Endothelial cell of umbilical vein (primary cell): Measurements from ENCODE around the gene USP7. TPM values are rescaled to one million over a fixed set of nuclear protein-coding genes. Genes with fewer than 3 reads are reported as not detected.

Experiments
- BruUV-seq: library from RNA; stranded (reverse); fragments of 400-500 nt; replicated peaks from 2 replicates; lab custom pipeline; 2021; lab: Mats Ljungman, UMichigan
- CTCF ChIA-PET: fragments of 300-600, 350-600 bp; sonication (Branson Sonifier 250); formaldehyde crosslinking; loops from one replicate; lab custom pipeline; 2021; ENCODE audit warnings: antibody characterized with exemption, inconsistent platforms; lab: Charles Lee
- POLR2A ChIA-PET: fragments of 300-600, 350-600 bp; sonication (Branson Sonifier 250); formaldehyde crosslinking; loops from one replicate; lab custom pipeline; 2021; ENCODE audit warnings: antibody characterized with exemption, inconsistent platforms; lab: Charles Lee
- DNase-seq: peaks from one replicate; pipeline ENCODE4 v3.0.0-alpha.2; 2011; ENCODE audit warnings: low read depth, low spot score
- FAIRE-seq: peaks from 2 replicates; lab custom pipeline; 2011; peaks lifted over from hg19 to GRCh38; lab: Jason Lieb, UNC
- H2AFZ ChIP-seq: 2 replicates; pipeline ENCODE4 v1.6.0; 2012; ENCODE audit warnings: low read depth, low read length, control low read depth, inconsistent platforms
- H3K27ac ChIP-seq: 2 replicates; pipeline ENCODE4 v1.5.1; 2011; ENCODE audit warnings: low read depth, mild to moderate bottlenecking, control low read depth, low read length, moderate library complexity; ENCODE audit not compliant: insufficient read depth
- H3K27me3 ChIP-seq, 2 experiments: 2 replicates each; pipeline versions ENCODE4 v1.6.0 to v1.6.1; 2011; ENCODE audit warnings: low read length in 2 of 2, mixed read lengths in 1 of 2; ENCODE audit not compliant: control insufficient read depth in 2 of 2, insufficient read depth in 2 of 2
- H3K36me3 ChIP-seq, 2 experiments: 2 replicates in 1 of 2; 3 replicates in 1 of 2; pipeline ENCODE4 v1.5.1; 2011; ENCODE audit warnings: low read length in 2 of 2, mild to moderate bottlenecking in 1 of 2, moderate library complexity in 1 of 2; ENCODE audit not compliant: control insufficient read depth in 2 of 2, insufficient read depth in 2 of 2; ENCODE audit errors: extremely low read depth in 1 of 2
- H3K4me1 ChIP-seq: 3 replicates; pipeline ENCODE4 v1.5.1; 2011; ENCODE audit warnings: mild to moderate bottlenecking, low read length; ENCODE audit not compliant: control insufficient read depth, insufficient read depth; ENCODE audit errors: extremely low read depth
- H3K4me2 ChIP-seq: 2 replicates; pipeline ENCODE4 v1.6.1; 2011; ENCODE audit warnings: low read length, control low read depth, mixed read lengths; ENCODE audit not compliant: insufficient read depth
- H3K4me3 ChIP-seq, 3 experiments: fragments of 200-600 bp in 1 of 3; sonication (generic), shearing (Covaris generic) in 1 of 3; replicated peaks in 1 of 3; 2 replicates each; pipeline ENCODE4 v1.5.1; 2011 to 2016; ENCODE audit warnings: control low read depth in 3 of 3, low read length in 3 of 3, mild to moderate bottlenecking in 2 of 3, inconsistent platforms in 1 of 3, low read depth in 1 of 3, moderate library complexity in 1 of 3; ENCODE audit not compliant: insufficient read depth in 1 of 3
- H3K79me2 ChIP-seq: 2 replicates; pipeline ENCODE4 v1.6.0; 2012; ENCODE audit warnings: low read length, inconsistent platforms; ENCODE audit not compliant: control insufficient read depth, insufficient read depth
- H3K9ac ChIP-seq: replicated peaks from 2 replicates; pipeline ENCODE3; 2011; ENCODE audit warnings: low read length, control low read depth; ENCODE audit not compliant: insufficient read depth; ENCODE audit errors: extremely low read depth
- H3K9me1 ChIP-seq: replicated peaks from 3 replicates; pipeline ENCODE4 v1.6.0; 2011; ENCODE audit warnings: mild to moderate bottlenecking, low read length; ENCODE audit not compliant: control insufficient read depth, insufficient read depth; ENCODE audit errors: extremely low read depth
- H3K9me3 ChIP-seq: replicated peaks from 2 replicates; pipeline ENCODE4 v1.5.1; 2012; ENCODE audit warnings: low read length, inconsistent platforms; ENCODE audit not compliant: control insufficient read depth, insufficient read depth
- H4K20me1 ChIP-seq: replicated peaks from 2 replicates; pipeline ENCODE3; 2011; ENCODE audit warnings: mild to moderate bottlenecking, low read length; ENCODE audit not compliant: control insufficient read depth, insufficient read depth; ENCODE audit errors: extremely low read depth
- EZH2 ChIP-seq: IDR thresholded peaks from 2 replicates; pipeline ENCODE4 v1.6.1; 2012; ENCODE audit warnings: borderline replicate concordance, low read depth, mild to moderate bottlenecking, moderate library complexity, low read length, inconsistent platforms; ENCODE audit not compliant: severe bottlenecking
- FOS ChIP-seq: IDR thresholded peaks from 2 replicates; pipeline ENCODE4 v1.6.1; 2011; ENCODE audit warnings: mild to moderate bottlenecking, low read length, moderate library complexity, borderline replicate concordance; ENCODE audit not compliant: insufficient read depth
- GATA2 ChIP-seq: IDR thresholded peaks from 2 replicates; pipeline ENCODE4 v1.7.0; 2011; ENCODE audit warnings: low read depth, mild to moderate bottlenecking, moderate library complexity, mixed read lengths, low read length; ENCODE audit not compliant: insufficient read length, insufficient read depth
- JUN ChIP-seq: IDR thresholded peaks from 2 replicates; pipeline ENCODE4 v1.6.1; 2011; ENCODE audit warnings: borderline replicate concordance, low read depth; ENCODE audit not compliant: insufficient read length, insufficient read depth
- MYC ChIP-seq: IDR thresholded peaks from one replicate; pipeline ENCODE4 v1.6.1; 2011; ENCODE audit warnings: mild to moderate bottlenecking, low read depth, low read length
- POLR2A ChIP-seq: IDR thresholded peaks from 2 replicates; pipeline ENCODE4 v1.6.1; 2012; ENCODE audit warnings: low read depth, mild to moderate bottlenecking, control low read depth, low read length
- POLR2AphosphoS5 ChIP-seq: IDR thresholded peaks from 2 replicates; pipeline ENCODE4 v1.6.1; 2012; ENCODE audit warnings: low read depth, mild to moderate bottlenecking, control low read depth, low read length, moderate library complexity; ENCODE audit not compliant: insufficient read depth
- dilution Hi-C: fragments of 300-500 bp; cut with MboI; formaldehyde crosslinking; loops from one replicate; pipeline ENCODE4 v1.15.0; 2019; ENCODE audit warnings: low sequenced_read_pairs; ENCODE audit not compliant: extremely low pct_ligation_motif_present
- intact Hi-C: fragments of 100-400 bp; cut with micrococcal nuclease; formaldehyde crosslinking; loops from one replicate; pipeline ENCODE4 v1.10.0; 2022
- polyA plus RNA-seq, 4 experiments: library from polyadenylated mRNA; depleted of rRNA in 3 of 4; stranded (reverse) in 3 of 4; unstranded in 1 of 4; fragments of >200 nt; gene quantifications; 2 replicates each; pipeline versions ENCODE4 v1.2.1 to v1.2.3, GENCODE V29; 2011 to 2012; ENCODE audit warnings: missing spikeins in 1 of 4
- total RNA-seq: library from RNA; stranded (reverse); gene quantifications from 2 replicates; pipeline ENCODE4 v1.2.3, GENCODE V29; 2021
- TF ChIP-seq, protein P1 (sequence below), 2 donors: IDR thresholded peaks; 1 replicate in 1 of 2; 2 replicates in 1 of 2; pipeline ENCODE4 v1.5.1; 2011; ENCODE audit warnings: low read length in 2 of 2, mild to moderate bottlenecking in 2 of 2, moderate library complexity in 2 of 2, control low read depth in 1 of 2, inconsistent platforms in 1 of 2, low read depth in 1 of 2; ENCODE audit not compliant: insufficient read depth in 1 of 2; ENCODE audit errors: extremely low read depth in 1 of 2
- TF ChIP-seq, protein P2 (sequence below): IDR thresholded peaks from 2 replicates; pipeline ENCODE4 v1.6.1; 2011; ENCODE audit not compliant: insufficient read depth, insufficient read length

Gene USP7
- total and polyA plus RNA-seq, 2 donors (not counting 3 experiments of a cell fraction or from before 2014, with no cell fraction given): 17.7 to 130 TPM

DNA sequence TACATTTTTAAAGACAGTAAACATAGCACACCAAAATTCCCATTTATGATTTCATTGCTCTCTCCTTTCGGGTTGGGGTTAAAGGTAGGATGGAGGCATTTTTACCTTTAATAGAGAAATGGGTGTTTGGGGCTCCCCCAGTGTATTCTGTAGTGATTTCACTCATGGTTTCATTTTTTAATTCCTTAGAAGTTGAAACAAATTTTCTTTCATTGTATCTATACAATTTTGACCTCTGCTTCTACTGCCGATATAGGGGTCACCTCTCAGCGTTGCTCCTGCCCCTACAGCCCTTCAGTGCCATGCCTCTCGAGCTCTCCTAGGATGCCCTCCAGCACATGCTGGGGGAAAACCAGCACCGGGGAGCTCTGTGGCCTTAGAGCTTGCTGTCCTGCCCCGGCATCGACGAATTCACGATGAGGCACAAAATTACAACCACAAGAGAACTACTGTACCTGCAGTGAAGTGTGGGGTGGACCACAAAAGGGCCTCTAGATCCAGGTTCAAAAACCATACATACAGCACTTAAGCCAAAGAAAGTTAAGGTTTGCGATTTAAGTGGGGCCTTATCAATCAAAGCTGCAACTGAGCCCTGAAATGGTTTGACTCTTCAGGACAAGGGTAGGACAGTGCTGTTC is 42.2 kb downstream of the USP7 start:
- H3K79me2 ChIP-seq: peaks cover 38% of the 10 kb centered on the region
- no peak overlapping the region for H2AFZ ChIP-seq
- no peak overlapping the region for H3K4me2 ChIP-seq
- H3K9ac ChIP-seq: no peak overlapping the region
- TF ChIP-seq FOS: no peak
- no peak for TF ChIP-seq POLR2AphosphoS5
- TF ChIP-seq, protein P1, sequence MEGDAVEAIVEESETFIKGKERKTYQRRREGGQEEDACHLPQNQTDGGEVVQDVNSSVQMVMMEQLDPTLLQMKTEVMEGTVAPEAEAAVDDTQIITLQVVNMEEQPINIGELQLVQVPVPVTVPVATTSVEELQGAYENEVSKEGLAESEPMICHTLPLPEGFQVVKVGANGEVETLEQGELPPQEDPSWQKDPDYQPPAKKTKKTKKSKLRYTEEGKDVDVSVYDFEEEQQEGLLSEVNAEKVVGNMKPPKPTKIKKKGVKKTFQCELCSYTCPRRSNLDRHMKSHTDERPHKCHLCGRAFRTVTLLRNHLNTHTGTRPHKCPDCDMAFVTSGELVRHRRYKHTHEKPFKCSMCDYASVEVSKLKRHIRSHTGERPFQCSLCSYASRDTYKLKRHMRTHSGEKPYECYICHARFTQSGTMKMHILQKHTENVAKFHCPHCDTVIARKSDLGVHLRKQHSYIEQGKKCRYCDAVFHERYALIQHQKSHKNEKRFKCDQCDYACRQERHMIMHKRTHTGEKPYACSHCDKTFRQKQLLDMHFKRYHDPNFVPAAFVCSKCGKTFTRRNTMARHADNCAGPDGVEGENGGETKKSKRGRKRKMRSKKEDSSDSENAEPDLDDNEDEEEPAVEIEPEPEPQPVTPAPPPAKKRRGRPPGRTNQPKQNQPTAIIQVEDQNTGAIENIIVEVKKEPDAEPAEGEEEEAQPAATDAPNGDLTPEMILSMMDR (IDR thresholded peaks at IDR 0.05; ENCODE audit: extremely low read depth in 1 of 2, insufficient read depth in 1 of 2, low read depth in 1 of 2, low read length in 2 of 2): no peak
- TF ChIP-seq JUN: no peak
- TF ChIP-seq POLR2A: no peak
- TF ChIP-seq, protein P2, sequence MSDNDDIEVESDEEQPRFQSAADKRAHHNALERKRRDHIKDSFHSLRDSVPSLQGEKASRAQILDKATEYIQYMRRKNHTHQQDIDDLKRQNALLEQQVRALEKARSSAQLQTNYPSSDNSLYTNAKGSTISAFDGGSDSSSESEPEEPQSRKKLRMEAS: no peak
- TF ChIP-seq GATA2: no peak
- TF ChIP-seq MYC: no peak
- no peak for TF ChIP-seq EZH2
- H3K9me1 ChIP-seq: no peaks in the 10 kb centered on the region
- dilution Hi-C loops: no loop called here
- FAIRE-seq (no peak), DNase-seq (no peak)
- BruUV-seq: no TSS peak
- H3K36me3 ChIP-seq: peaks cover 9 to 26% of the 10 kb centered on the region in 2 experiments
- ChIA-PET POLR2A (no interaction called here), CTCF (no interaction called here)
- intact Hi-C loops: no loop called here
- no peak overlapping the region for H3K4me3 ChIP-seq
- no peaks in the 10 kb centered on the region for H3K9me3 ChIP-seq
- no peak overlapping the region for H3K27ac ChIP-seq
- H3K4me1 ChIP-seq: no peaks in the 10 kb centered on the region
- peaks cover 7% of the 10 kb centered on the region for H4K20me1 ChIP-seq
- no peaks in the 10 kb centered on the region for H3K27me3 ChIP-seq
